K562 (cell line): ENCODE measurements around the gene NHS. TPM values are rescaled to one million over a fixed set of nuclear protein-coding genes. Genes with fewer than 3 reads are reported as not detected.

ENCODE experiments used
- ATAC-seq: fragments of 200-7000 bp; cut with Tn5 transposase; 3 replicates; pipeline ENCODE4 v1.9.1; 2020; ENCODE audit warnings: moderate library complexity
- BruUV-seq: library from RNA; stranded (reverse); fragments of 400-500 nt; replicated peaks from 2 replicates; lab custom pipeline; 2021; lab: Mats Ljungman, UMichigan
- CTCF ChIA-PET: fragments of 300-600 bp; formaldehyde crosslinking; extraction: SDS; loops from one replicate; lab custom pipeline; 2021; ENCODE audit warnings: low intra/inter-chr PET ratio; lab: Yijun Ruan, JAX
- POLR2A ChIA-PET: fragments of 300-600, 350-650 bp; sonication (Branson Sonifier 250); formaldehyde crosslinking; extraction: SDS; loops from one replicate; lab custom pipeline; 2021; ENCODE audit warnings: antibody characterized with exemption, inconsistent platforms; lab: Yijun Ruan, JAX
- DNase-seq, 4 experiments: peaks; one replicate each; pipeline versions ENCODE4 v3.0.0 to v3.0.0-alpha.2; 2011 to 2018; ENCODE audit warnings: low spot score in 3 of 4, mixed read lengths in 3 of 4; ENCODE audit errors: extremely low read depth in 1 of 4
- FAIRE-seq: peaks from 2 replicates; lab custom pipeline; 2011; peaks lifted over from hg19 to GRCh38; lab: Jason Lieb, UNC
- H2AFZ ChIP-seq: 2 replicates; pipeline ENCODE4 v1.6.0; 2011; ENCODE audit warnings: low read depth, low read length, control low read depth, inconsistent platforms
- H3K27ac ChIP-seq: fragments of 200-600 bp; 3 replicates; pipeline ENCODE4 v1.8.0; 2011; ENCODE audit warnings: low read depth, mild to moderate bottlenecking, control low read depth, inconsistent platforms, low read length, moderate library complexity, mixed read lengths; ENCODE audit errors: extremely low read depth
- H3K27me3 ChIP-seq, 2 experiments: fragments of 300-600 bp in 1 of 2; 2 replicates in 1 of 2; 3 replicates in 1 of 2; pipeline versions ENCODE4 v1.6.0 to v1.8.0; 2011; ENCODE audit warnings: inconsistent platforms in 2 of 2, low read length in 2 of 2, mild to moderate bottlenecking in 1 of 2, mixed read lengths in 1 of 2, moderate library complexity in 1 of 2; ENCODE audit not compliant: control insufficient read depth in 2 of 2, insufficient read depth in 2 of 2
- H3K36me3 ChIP-seq: fragments of 300-600 bp; 3 replicates; pipeline ENCODE4 v1.8.0; 2011; ENCODE audit warnings: mild to moderate bottlenecking, low read length, inconsistent platforms; ENCODE audit not compliant: control insufficient read depth, insufficient read depth
- H3K4me1 ChIP-seq, 2 experiments: fragments of 200-600 bp in 1 of 2; replicated peaks in 1 of 2; 2 replicates in 1 of 2; 3 replicates in 1 of 2; pipeline versions ENCODE4 v1.5.1 to v1.8.0; 2011; ENCODE audit warnings: inconsistent platforms in 2 of 2, low read length in 2 of 2, mild to moderate bottlenecking in 1 of 2, mixed read lengths in 1 of 2, moderate library complexity in 1 of 2; ENCODE audit not compliant: control insufficient read depth in 2 of 2, insufficient read depth in 2 of 2
- H3K4me2 ChIP-seq: 2 replicates; pipeline ENCODE4 v1.6.1; 2011; ENCODE audit warnings: low read length, control low read depth, inconsistent platforms, mixed read lengths; ENCODE audit not compliant: insufficient read depth
- H3K4me3 ChIP-seq: fragments of 200-600 bp; sonication (generic), shearing (Covaris generic); 2 replicates; pipeline ENCODE4 v1.5.1; 2016; ENCODE audit warnings: control low read depth, inconsistent platforms
- H3K79me2 ChIP-seq: fragments of 200-600 bp; 3 replicates; pipeline ENCODE4 v1.8.0; 2011; ENCODE audit warnings: low read length, inconsistent platforms; ENCODE audit not compliant: control insufficient read depth, insufficient read depth
- H3K9ac ChIP-seq, 2 experiments: 2 replicates each; pipeline versions ENCODE4 v1.6.0 to v1.6.1; 2011; ENCODE audit warnings: low read depth in 2 of 2, low read length in 2 of 2, control low read depth in 1 of 2, inconsistent platforms in 1 of 2, mild to moderate bottlenecking in 1 of 2, mixed read lengths in 1 of 2; ENCODE audit not compliant: insufficient read depth in 1 of 2
- H3K9me1 ChIP-seq: one replicate; pipeline ENCODE4 v1.6.0; 2011; ENCODE audit warnings: inconsistent platforms, mild to moderate bottlenecking, low read length, moderate library complexity; ENCODE audit not compliant: control insufficient read depth, insufficient read depth
- H3K9me3 ChIP-seq: replicated peaks from 2 replicates; pipeline ENCODE4 v1.5.1; 2011; ENCODE audit warnings: low read depth, low read length, inconsistent platforms; ENCODE audit not compliant: control insufficient read depth, insufficient read depth
- H4K20me1 ChIP-seq: replicated peaks from 2 replicates; pipeline ENCODE4 v1.6.1; 2011; ENCODE audit warnings: low read length, inconsistent platforms, mixed read lengths; ENCODE audit not compliant: control insufficient read depth, insufficient read depth
- CBX2 ChIP-seq: fragments of 200-600 bp; sonication (generic); IDR thresholded peaks from one replicate; pipeline ENCODE4 v1.6.1; 2012; ENCODE audit warnings: mild to moderate bottlenecking, low read length, inconsistent platforms; ENCODE audit not compliant: insufficient read depth, poor library complexity, severe bottlenecking
- DEAF1 ChIP-seq: fragments of 450-650 bp; formaldehyde crosslinking; IDR thresholded peaks from 2 replicates; pipeline ENCODE4 v1.4.0; 2020; ENCODE audit warnings: mild to moderate bottlenecking, moderate library complexity
- DNMT1 ChIP-seq: fragments of 450-650 bp; IDR thresholded peaks from 2 replicates; pipeline ENCODE4 v1.6.1; 2016; ENCODE audit warnings: antibody characterized with exemption, mild to moderate bottlenecking
- LCOR ChIP-seq: sonication (generic); formaldehyde crosslinking; IDR thresholded peaks from 2 replicates; pipeline ENCODE4 v1.8.0; 2022; ENCODE audit warnings: mild to moderate bottlenecking, missing genetic modification reagents
- RAD51 ChIP-seq: fragments of 450-650 bp; IDR thresholded peaks from 2 replicates; pipeline ENCODE4 v1.7.1; 2016; ENCODE audit warnings: low read depth, mild to moderate bottlenecking, borderline replicate concordance
- RREB1 ChIP-seq: fragments of 250-450 bp; sonication (Bioruptor Pico); IDR thresholded peaks from 2 replicates; pipeline ENCODE4 v1.4.0; 2020
- SPI1 ChIP-seq: IDR thresholded peaks from 2 replicates; pipeline ENCODE4 v1.6.1; 2011; ENCODE audit warnings: low read depth, low read length, control low read depth, borderline replicate concordance
- TCF3 ChIP-seq: sonication (generic); formaldehyde crosslinking; IDR thresholded peaks from 2 replicates; pipeline ENCODE4 v1.4.0; 2020; ENCODE audit warnings: mild to moderate bottlenecking, missing genetic modification reagents
- ZNF134 ChIP-seq: fragments of 250-450 bp; sonication (Bioruptor Pico); conservative IDR thresholded peaks from 2 replicates; pipeline ENCODE4 v1.4.0; 2020
- ZNF24 ChIP-seq: fragments of 450-650 bp; IDR thresholded peaks from 2 replicates; pipeline ENCODE4 v1.6.1; 2016
- ZNF507 ChIP-seq: conservative IDR thresholded peaks from 2 replicates; pipeline ENCODE4 v1.6.1; 2017; ENCODE audit warnings: missing genetic modification characterization, missing compliant biosample characterization
- WGBS: fragments of 100-300 bp; shearing (Covaris generic); methylation state at CpG from one replicate; pipeline ENCODE4 v1.1.6; 2016; ENCODE audit warnings: low coverage, mixed read lengths; ENCODE audit not compliant: insufficient coverage; ENCODE audit errors: missing lambda C conversion rate; 5-methylcytosine and 5-hydroxymethylcytosine counted together
- in situ Hi-C: fragments of 300-500 bp; cut with MboI; formaldehyde crosslinking; loops from 4 replicates; pipeline ENCODE4 v1.15.0; 2018; ENCODE audit warnings: inconsistent platforms, mixed read lengths
- intact Hi-C: fragments of 100-400 bp; cut with micrococcal nuclease; formaldehyde crosslinking; loops from 2 replicates; pipeline ENCODE4 v1.14.2; 2022
- polyA plus RNA-seq, 8 experiments: library from polyadenylated mRNA; depleted of rRNA in 4 of 8; stranded (reverse) in 5 of 8; unstranded in 3 of 8; fragments of >200 nt; fragmentation: Nextera tagmentation in 2 of 8; fragmentation: Illumina TruSeq in 1 of 8; extraction: Ambion mirVana in 2 of 8; extraction: Trizol in 1 of 8; gene quantifications; 2 replicates each; pipeline versions ENCODE4 v1.2.1 to v1.2.3, GENCODE V29; 2011 to 2014; ENCODE audit warnings: inconsistent platforms in 1 of 8, missing spikeins in 1 of 8
- total RNA-seq, 7 experiments: library from RNA; depleted of rRNA in 6 of 7; stranded (reverse); fragments of >200 nt in 6 of 7; fragmentation: Illumina TruSeq in 2 of 7; extraction: Trizol in 2 of 7; gene quantifications; 2 replicates each; pipeline versions ENCODE4 v1.2.1 to v1.2.3, GENCODE V29; 2011 to 2021; ENCODE audit warnings: low replicate concordance in 1 of 7
- TF ChIP-seq, protein P1 (sequence below): fragments of 250-450 bp; sonication (Bioruptor Pico); IDR thresholded peaks from 2 replicates; pipeline ENCODE4 v1.8.0; 2021; ENCODE audit warnings: moderate library complexity, mild to moderate bottlenecking, inconsistent platforms
- TF ChIP-seq, protein P2 (sequence below): fragments of 250-450 bp; sonication (Bioruptor Pico); IDR thresholded peaks from 2 replicates; pipeline ENCODE4 v1.8.0; 2021; ENCODE audit warnings: moderate library complexity, mild to moderate bottlenecking, inconsistent platforms

NHS gene
- total and polyA plus RNA-seq, 9 of the 15 experiments (the other 6 are each of a cell fraction or from before 2014, with no cell fraction given): 0.02 TPM; not detected in 8

DNA sequence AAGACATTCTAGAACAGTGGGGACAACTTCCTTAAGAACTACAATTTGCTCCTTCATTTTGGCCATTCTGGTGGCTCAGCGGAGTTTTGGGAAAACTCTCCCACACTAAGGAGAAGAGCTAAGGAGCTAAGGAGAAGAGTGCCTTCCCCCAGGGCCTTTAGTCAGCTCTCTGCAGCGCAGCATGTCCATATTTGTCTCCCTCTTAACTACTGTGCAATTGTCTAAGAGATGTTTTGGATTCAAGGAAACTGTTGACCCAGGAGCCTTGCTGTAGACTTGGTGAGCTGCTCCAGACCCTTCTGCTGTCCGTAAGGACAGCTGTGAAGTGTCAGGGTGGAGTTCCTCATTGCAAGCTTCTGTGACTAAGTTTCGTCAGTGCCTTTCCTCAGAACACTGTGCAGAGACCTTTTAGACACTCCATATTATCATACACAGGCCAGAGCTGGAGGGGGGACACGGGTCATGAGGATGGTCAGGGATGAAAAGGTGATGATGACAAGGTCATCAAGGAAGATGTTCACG lies 179.0 kb downstream of the NHS start (continued):
- TF ChIP-seq, protein P1, sequence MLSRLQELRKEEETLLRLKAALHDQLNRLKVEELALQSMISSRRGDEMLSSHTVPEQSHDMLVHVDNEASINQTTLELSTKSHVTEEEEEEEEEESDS: no peak
- TF ChIP-seq ZNF507 (no peak), SPI1 (no peak), RREB1 (CRISPR knock-in tag) (no peak)

- no peak for FAIRE-seq
- POLR2A ChIA-PET: no interaction called here
- TF ChIP-seq SPI1 (no peak), DEAF1 (CRISPR knock-in tag) (no peak), LCOR (CRISPR knock-in tag) (no peak), TCF3 (CRISPR knock-in tag) (no peak), ZNF24 (no peak), RAD51 (no peak), DNMT1 (no peak), CBX2 (no peak), ZNF134 (CRISPR knock-in tag) (no peak)
- TF ChIP-seq, protein P2, sequence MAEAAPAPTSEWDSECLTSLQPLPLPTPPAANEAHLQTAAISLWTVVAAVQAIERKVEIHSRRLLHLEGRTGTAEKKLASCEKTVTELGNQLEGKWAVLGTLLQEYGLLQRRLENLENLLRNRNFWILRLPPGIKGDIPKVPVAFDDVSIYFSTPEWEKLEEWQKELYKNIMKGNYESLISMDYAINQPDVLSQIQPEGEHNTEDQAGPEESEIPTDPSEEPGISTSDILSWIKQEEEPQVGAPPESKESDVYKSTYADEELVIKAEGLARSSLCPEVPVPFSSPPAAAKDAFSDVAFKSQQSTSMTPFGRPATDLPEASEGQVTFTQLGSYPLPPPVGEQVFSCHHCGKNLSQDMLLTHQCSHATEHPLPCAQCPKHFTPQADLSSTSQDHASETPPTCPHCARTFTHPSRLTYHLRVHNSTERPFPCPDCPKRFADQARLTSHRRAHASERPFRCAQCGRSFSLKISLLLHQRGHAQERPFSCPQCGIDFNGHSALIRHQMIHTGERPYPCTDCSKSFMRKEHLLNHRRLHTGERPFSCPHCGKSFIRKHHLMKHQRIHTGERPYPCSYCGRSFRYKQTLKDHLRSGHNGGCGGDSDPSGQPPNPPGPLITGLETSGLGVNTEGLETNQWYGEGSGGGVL (CRISPR knock-in tag): no peak
These were observed 179.9 kb downstream of the NHS start for GRCh38 chrX:17554914-17555313.

More at GRCh38 chrX:17554914-17555313, 179.9 kb downstream of the NHS start:
- intact Hi-C loops (no loop called here), in situ Hi-C loops (no loop called here)
- H3K9ac ChIP-seq: no peak overlapping the region
- no peaks in the 10 kb centered on the region for H4K20me1 ChIP-seq
- H3K9me1 ChIP-seq: no peaks in the 10 kb centered on the region
- no peak overlapping the region for H2AFZ ChIP-seq
- DNase-seq: no peak
- ATAC-seq: no peak
- CTCF ChIA-PET: no interaction called here
- BruUV-seq: no TSS peak
- no peaks in the 10 kb centered on the region for H3K36me3 ChIP-seq
- H3K9me3 ChIP-seq: no peaks in the 10 kb centered on the region
- H3K27me3 ChIP-seq: no peaks in the 10 kb centered on the region
- no peak overlapping the region for H3K27ac ChIP-seq
- no peak overlapping the region for H3K4me3 ChIP-seq
- H3K79me2 ChIP-seq: no peaks in the 10 kb centered on the region
- no peak overlapping the region for H3K4me2 ChIP-seq
- 0% methylated on average over 1 of the region's 5 CpGs for WGBS
- H3K4me1 ChIP-seq: no peaks in the 10 kb centered on the region
